ENCODE data around the gene CNTNAP2. TPM values are rescaled to one million over a fixed set of nuclear protein-coding genes. Genes with fewer than 3 reads are reported as not detected.
A peak's percentile ranks its signal among the peaks of the same experiment; 100 is the strongest.

CNTNAP2 gene
- total and polyA plus RNA-seq, 2 of the 13 experiments (the other 11 are each of a cell fraction or from before 2014, with no cell fraction given): 0.40 to 0.42 TPM

DNA sequence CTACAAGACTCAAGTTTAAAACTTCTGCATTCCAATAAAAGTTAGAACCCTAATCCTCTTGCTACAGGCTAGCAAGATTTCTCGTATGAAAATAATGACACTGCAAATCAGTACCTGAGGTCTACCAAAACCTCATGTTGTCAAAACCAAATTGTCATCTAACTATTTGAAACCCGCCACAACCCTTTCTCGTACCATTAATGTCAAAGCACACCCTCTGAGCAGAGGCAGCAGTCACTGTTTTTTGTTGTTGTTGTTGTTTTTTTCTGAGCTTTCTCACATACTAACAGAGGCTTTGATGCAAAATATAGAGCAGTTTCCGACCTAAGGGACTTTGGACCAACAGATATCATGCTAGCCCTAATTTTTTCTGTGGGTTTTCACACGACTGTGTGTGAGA, 1910.1 kb downstream of the CNTNAP2 start (continued):
- TF ChIP-seq, protein P1, sequence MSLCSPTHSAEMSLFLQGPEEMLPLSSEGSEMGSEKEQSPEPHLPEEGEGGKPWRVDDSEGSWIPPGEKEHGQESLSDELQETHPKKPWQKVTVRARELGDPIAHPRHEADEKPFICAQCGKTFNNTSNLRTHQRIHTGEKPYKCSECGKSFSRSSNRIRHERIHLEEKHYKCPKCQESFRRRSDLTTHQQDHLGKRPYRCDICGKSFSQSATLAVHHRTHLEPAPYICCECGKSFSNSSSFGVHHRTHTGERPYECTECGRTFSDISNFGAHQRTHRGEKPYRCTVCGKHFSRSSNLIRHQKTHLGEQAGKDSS (CRISPR knock-in tag; IDR thresholded peaks at IDR 0.05; ENCODE audit: borderline replicate concordance, low read depth): no peak
- no peak for TF ChIP-seq ZNF792 (CRISPR knock-in tag; IDR thresholded peaks at IDR 0.05)
- TF ChIP-seq BCL6 (CRISPR knock-in tag; IDR thresholded peaks at IDR 0.05): no peak
- no peak for TF ChIP-seq ZNF281 (CRISPR knock-in tag; IDR thresholded peaks at IDR 0.05; ENCODE audit: borderline replicate concordance)
- TF ChIP-seq REPIN1 (CRISPR knock-in tag; IDR thresholded peaks at IDR 0.05; ENCODE audit: borderline replicate concordance, low read depth): no peak
- no peak for TF ChIP-seq GATA4 (IDR thresholded peaks at IDR 0.05; ENCODE audit: borderline replicate concordance, low read depth)
- TF ChIP-seq JUND (CRISPR knock-in tag; IDR thresholded peaks at IDR 0.05): no peak
- no peak for TF ChIP-seq MEIS2 (CRISPR knock-in tag; IDR thresholded peaks at IDR 0.05)

GRCh38 chr7:148028165-148028564, 1911.6 kb downstream of the CNTNAP2 start:
- no peaks in the 10 kb centered on the region for H3K9me3 ChIP-seq (ENCODE audit: low read length)
- FAIRE-seq: no peak
- H3K36me3 ChIP-seq (replicated peaks in 1 of 2; ENCODE audit: control insufficient read depth in 1 of 2, insufficient read depth in 2 of 2, low read length in 2 of 2): no peaks in the 10 kb centered on the region
- no peaks in the 10 kb centered on the region for H3K27me3 ChIP-seq (ENCODE audit: control insufficient read depth in 1 of 2, insufficient read depth in 2 of 2, low read length in 2 of 2)
- H2AFZ ChIP-seq (ENCODE audit: low read length): no peak overlapping the region
- H4K20me1 ChIP-seq (ENCODE audit: insufficient read depth, low read length): no peaks in the 10 kb centered on the region
- CTCF ChIA-PET (ENCODE audit: low intra/inter-chr PET ratio, low total read pairs): no interaction called here
- no peaks in the 10 kb centered on the region for H3K4me1 ChIP-seq (ENCODE audit: insufficient read depth, low read length)
- ATAC-seq: no peak
- no peak overlapping the region for H3K27ac ChIP-seq (ENCODE audit: extremely low read length, insufficient read depth, low read length)
- no TSS peak for BruUV-seq (replicated peaks)
- no peak overlapping the region for H3K4me3 ChIP-seq (replicated peaks in 1 of 3; ENCODE audit: insufficient read depth in 1 of 3, low read depth in 2 of 3, low read length in 3 of 3)
- peak; percentile 60 for TF ChIP-seq MAFF (IDR thresholded peaks at IDR 0.05; ENCODE audit: low read depth, low read length)
- TF ChIP-seq SIX1 (CRISPR knock-in tag; IDR thresholded peaks at IDR 0.05; ENCODE audit: borderline replicate concordance): no peak
- no peak for TF ChIP-seq ZNF142 (CRISPR knock-in tag; IDR thresholded peaks at IDR 0.05)
- TF ChIP-seq MAFK (conservative IDR thresholded peaks at IDR 0.05 in 1 of 2, IDR thresholded peaks at IDR 0.05 in 1 of 2; ENCODE audit: low read length in 2 of 2): peak; percentile 63 to 71
- no peak overlapping the region for H3K9ac ChIP-seq (ENCODE audit: insufficient read depth, low read depth, low read length)
- DNase-seq (ENCODE audit: low spot score): no peak
- WGBS (ENCODE audit: low lambda C conversion rate): 4% methylated on average over 3 of the region's 3 CpGs
- intact Hi-C loops (cut with micrococcal nuclease; ENCODE audit: unreplicated experiment): no loop called here
- H3K4me2 ChIP-seq (ENCODE audit: low read depth, low read length): no peak overlapping the region
- POLR2A ChIA-PET: no interaction called here
- H3K79me2 ChIP-seq (ENCODE audit: insufficient read depth, low read length): no peaks in the 10 kb centered on the region
- in situ Hi-C loops (cut with HindIII; ENCODE audit: extremely low pct_ligation_motif_present, low pct_unique_long_range_greater_than_20kb): no loop called here
